Thyroid gland (tissue), 4 donors: ENCODE data around the gene ARNT2. TPM values are rescaled to one million over a fixed set of nuclear protein-coding genes. Genes with fewer than 3 reads are reported as not detected.
A peak's percentile ranks its signal among the peaks of the same experiment; 100 is the strongest.

ENCODE experiments used
- DNase-seq, 2 donors: peaks; one replicate each; pipeline ENCODE4 v3.0.0-alpha.2; 2019
- H3K27ac ChIP-seq, 3 donors: fragments of 200-600 bp; sonication (generic); 1 replicate in 2 of 3; 2 replicates in 1 of 3; pipeline ENCODE4 v1.5.1; 2016 to 2019; ENCODE audit warnings: mild to moderate bottlenecking in 1 of 3, moderate library complexity in 1 of 3
- H3K27me3 ChIP-seq: fragments of 200-600 bp; sonication (generic); one replicate; pipeline ENCODE4 v1.5.1; 2019
- H3K36me3 ChIP-seq, 2 donors: fragments of 200-600 bp; sonication (generic); one replicate each; pipeline ENCODE4 v1.5.1; 2016 to 2019
- H3K4me1 ChIP-seq, 2 donors: fragments of 200-600 bp; sonication (generic); one replicate each; pipeline ENCODE4 v1.5.1; 2017 to 2019
- H3K4me3 ChIP-seq, 3 donors: fragments of 200-600 bp; sonication (generic); replicated peaks in 1 of 3; 1 replicate in 2 of 3; 2 replicates in 1 of 3; pipeline ENCODE4 v1.5.1; 2016; ENCODE audit warnings: mild to moderate bottlenecking in 1 of 3
- H3K9me3 ChIP-seq: fragments of 200-600 bp; sonication (generic); one replicate; pipeline ENCODE4 v1.5.1; 2017
- POLR2A ChIP-seq, 2 donors: fragments of 450-650 bp; IDR thresholded peaks; one replicate each; pipeline ENCODE4 v1.6.1; 2017; ENCODE audit warnings: antibody characterized with exemption in 2 of 2, mild to moderate bottlenecking in 2 of 2, moderate library complexity in 1 of 2
- WGBS, 2 donors: methylation state at CpG; one replicate each; pipeline ENCODE4 v1.1.5; 2017; 5-methylcytosine and 5-hydroxymethylcytosine counted together
- intact Hi-C: fragments of 100-400 bp; cut with DNase I; formaldehyde crosslinking; loops from one replicate; pipeline ENCODE4 v1.15.1; 2023
- total RNA-seq, 4 donors: library from RNA; depleted of rRNA; stranded (reverse); fragments of >200 nt; gene quantifications; one replicate each; pipeline ENCODE4 v1.2.3, GENCODE V29; 2016
- TF ChIP-seq, protein P1 (sequence below), 6 experiments: fragments of 200-600 bp in 3 of 6; fragments of 450-650 bp in 3 of 6; sonication (generic) in 3 of 6; IDR thresholded peaks; one replicate each; pipeline ENCODE4 v1.5.1; 2016 to 2019; ENCODE audit warnings: antibody characterized with exemption in 6 of 6, mild to moderate bottlenecking in 2 of 6, inconsistent platforms in 1 of 6, moderate library complexity in 1 of 6

The ARNT2 gene
- total RNA-seq, 4 donors from 2014 or later: 9.4 to 19.1 (median 13.8) TPM

- no peaks in the 10 kb centered on the region for H3K9me3 ChIP-seq
- intact Hi-C loops: no loop called here
- H3K36me3 ChIP-seq: no peaks in the 10 kb centered on the region
- H3K27ac ChIP-seq: peak overlapping the region; percentile 58 to 71 (median 71)
- H3K4me1 ChIP-seq: peaks cover 16 to 31% of the 10 kb centered on the region in 2 donors
- no peaks in the 10 kb centered on the region for H3K27me3 ChIP-seq
- 44 to 55% methylated on average over 14 of the region's 14 CpGs for WGBS, 2 donors
- no peak overlapping the region for H3K4me3 ChIP-seq
- TF ChIP-seq, protein P1, sequence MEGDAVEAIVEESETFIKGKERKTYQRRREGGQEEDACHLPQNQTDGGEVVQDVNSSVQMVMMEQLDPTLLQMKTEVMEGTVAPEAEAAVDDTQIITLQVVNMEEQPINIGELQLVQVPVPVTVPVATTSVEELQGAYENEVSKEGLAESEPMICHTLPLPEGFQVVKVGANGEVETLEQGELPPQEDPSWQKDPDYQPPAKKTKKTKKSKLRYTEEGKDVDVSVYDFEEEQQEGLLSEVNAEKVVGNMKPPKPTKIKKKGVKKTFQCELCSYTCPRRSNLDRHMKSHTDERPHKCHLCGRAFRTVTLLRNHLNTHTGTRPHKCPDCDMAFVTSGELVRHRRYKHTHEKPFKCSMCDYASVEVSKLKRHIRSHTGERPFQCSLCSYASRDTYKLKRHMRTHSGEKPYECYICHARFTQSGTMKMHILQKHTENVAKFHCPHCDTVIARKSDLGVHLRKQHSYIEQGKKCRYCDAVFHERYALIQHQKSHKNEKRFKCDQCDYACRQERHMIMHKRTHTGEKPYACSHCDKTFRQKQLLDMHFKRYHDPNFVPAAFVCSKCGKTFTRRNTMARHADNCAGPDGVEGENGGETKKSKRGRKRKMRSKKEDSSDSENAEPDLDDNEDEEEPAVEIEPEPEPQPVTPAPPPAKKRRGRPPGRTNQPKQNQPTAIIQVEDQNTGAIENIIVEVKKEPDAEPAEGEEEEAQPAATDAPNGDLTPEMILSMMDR (IDR thresholded peaks at IDR 0.05): no peak
- TF ChIP-seq POLR2A (IDR thresholded peaks at IDR 0.05): peak in 1 of 2 donors; percentile 18
- DNase-seq: peak; percentile 93 to 94
Measured at GRCh38 chr15:80615783-80616391, 211.7 kb downstream of the ARNT2 start.

DNA sequence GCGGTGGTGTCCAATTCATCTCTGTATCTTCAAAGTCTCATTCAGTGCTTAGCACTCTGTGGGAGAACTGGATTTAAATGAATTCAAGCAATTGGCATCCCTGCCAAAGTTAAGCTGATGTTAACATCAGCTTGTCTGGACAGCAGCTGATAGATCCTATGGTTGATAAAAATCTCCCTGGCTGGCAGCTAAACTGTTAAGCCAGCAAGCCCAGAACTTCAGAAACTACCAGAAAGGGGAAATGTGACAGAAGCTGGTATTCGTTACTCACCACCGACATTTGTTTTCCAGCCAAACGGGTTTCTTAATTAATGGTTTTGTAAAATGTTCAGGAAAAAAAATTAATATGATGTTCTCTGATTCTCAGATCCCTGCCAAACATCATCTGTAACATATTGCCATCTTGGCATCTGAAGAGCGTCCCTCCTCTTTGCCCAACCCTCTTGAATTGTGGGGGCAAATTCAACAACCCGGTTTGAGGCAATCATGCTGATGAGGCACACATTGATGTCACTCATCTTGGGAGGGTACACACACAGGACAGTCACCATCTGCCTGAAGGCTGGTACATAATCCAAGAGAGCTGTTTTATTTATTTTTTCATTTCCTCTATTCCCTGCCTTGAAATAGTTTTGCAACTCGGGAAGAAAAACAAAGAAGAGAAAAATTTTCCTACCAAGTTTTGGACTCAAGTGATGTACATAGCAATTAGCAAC, 214.7 kb downstream of the ARNT2 start:
- TF ChIP-seq, protein P1 (IDR thresholded peaks at IDR 0.05): no peak
- no peak for TF ChIP-seq POLR2A (IDR thresholded peaks at IDR 0.05)
- Histone ChIP-seq H3K27ac (no peak overlapping the region), H3K9me3 (no peaks in the 10 kb centered on the region), H3K4me1 (peaks cover 16 to 31% of the 10 kb centered on the region in 2 donors), H3K27me3 (no peaks in the 10 kb centered on the region), H3K4me3 (no peak overlapping the region), H3K36me3 (no peaks in the 10 kb centered on the region)
- intact Hi-C loops: no loop called here
- DNase-seq: no peak
- WGBS, 2 donors: 68 to 71% methylated on average over 7 of the region's 7 CpGs

DNA sequence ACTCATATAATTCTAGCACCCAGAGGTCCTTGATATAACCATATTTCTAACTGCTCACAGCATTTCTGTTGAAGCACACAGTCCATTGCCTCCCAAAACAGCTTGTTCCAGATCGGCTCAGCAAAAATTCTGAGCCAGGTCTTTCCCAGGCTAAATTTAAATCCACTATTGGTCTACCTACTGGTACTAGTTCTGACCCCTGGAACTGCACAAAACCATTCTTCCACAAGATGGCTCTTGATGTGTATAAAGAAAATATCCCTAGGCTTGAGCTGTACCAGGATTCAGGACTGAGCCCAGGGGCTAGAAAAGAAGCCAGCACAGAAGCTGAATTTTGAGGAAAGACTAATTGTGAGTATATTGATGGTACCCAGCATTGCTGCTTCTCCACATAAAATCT, 215.5 kb downstream of the ARNT2 start:
- Histone ChIP-seq H3K36me3 (no peaks in the 10 kb centered on the region), H3K4me1 (peaks cover 16 to 31% of the 10 kb centered on the region in 2 donors), H3K9me3 (no peaks in the 10 kb centered on the region), H3K27ac (peak overlapping the region in 1 of 3 donors; percentile 5), H3K4me3 (no peak overlapping the region), H3K27me3 (no peaks in the 10 kb centered on the region)
- intact Hi-C loops: loop anchor here (10.0 kb wide), 1 partner anchor 155 kb away; the partner anchor contains the start of gene CEMIP
- TF ChIP-seq, protein P1 (IDR thresholded peaks at IDR 0.05): peak in 4 of 6 experiments; percentile 24 to 48 (median 38)
- TF ChIP-seq POLR2A (IDR thresholded peaks at IDR 0.05): no peak
- 26 to 39% methylated on average over 1 of the region's 1 CpG for WGBS, 2 donors
- peak; percentile 14 to 23 for DNase-seq

GRCh38 chr15:80620141-80620540, 216.0 kb downstream of the ARNT2 start:
- Histone ChIP-seq H3K27me3 (no peaks in the 10 kb centered on the region), H3K36me3 (no peaks in the 10 kb centered on the region), H3K4me3 (no peak overlapping the region), H3K27ac (no peak overlapping the region), H3K9me3 (no peaks in the 10 kb centered on the region), H3K4me1 (peaks cover 15 to 27% of the 10 kb centered on the region in 2 donors)
- 96 to 97% methylated on average over 3 of the region's 3 CpGs for WGBS, 2 donors
- intact Hi-C loops: loop anchor here (10.0 kb wide), 1 partner anchor 155 kb away; the partner anchor contains the start of gene CEMIP
- DNase-seq: no peak
- no peak for TF ChIP-seq POLR2A (IDR thresholded peaks at IDR 0.05)
- TF ChIP-seq, protein P1 (IDR thresholded peaks at IDR 0.05): no peak

- Histone ChIP-seq H3K27me3 (no peaks in the 10 kb centered on the region), H3K27ac (no peak overlapping the region), H3K9me3 (no peaks in the 10 kb centered on the region), H3K4me3 (no peak overlapping the region), H3K4me1 (peaks cover 7 to 19% of the 10 kb centered on the region in 2 donors), H3K36me3 (no peaks in the 10 kb centered on the region)
- TF ChIP-seq, protein P1 (IDR thresholded peaks at IDR 0.05): no peak
- no peak for TF ChIP-seq POLR2A (IDR thresholded peaks at IDR 0.05)
- intact Hi-C loops: loop anchor here (10.0 kb wide), 1 partner anchor 154 kb away; the partner anchor contains the start of gene CEMIP
- no peak for DNase-seq
- WGBS, 2 donors: 86 to 89% methylated on average over 5 of the region's 5 CpGs
Measured at GRCh38 chr15:80620931-80621330, 216.7 kb downstream of the ARNT2 start.
